K562 (cell line): Measurements from ENCODE around the gene SRM.

ENCODE experiments used
- CEBPG ChIP-seq, 3 experiments: fragments of 200-800 bp in 1 of 3; sonication (Bioruptor generic) in 1 of 3; sonication (generic) in 1 of 3; formaldehyde crosslinking in 1 of 3; IDR thresholded peaks in 2 of 3; conservative IDR thresholded peaks in 1 of 3; 2 replicates each; pipeline versions ENCODE4 v1.6.1 to v1.8.0; 2016 to 2022; ENCODE audit warnings: missing compliant biosample characterization in 2 of 3, missing genetic modification characterization in 2 of 3, mild to moderate bottlenecking in 1 of 3, missing genetic modification reagents in 1 of 3
- TARDBP ChIP-seq: fragments of 450-650 bp; IDR thresholded peaks from 2 replicates; pipeline ENCODE4 v1.6.1; 2016
- TFAP4 ChIP-seq: sonication (generic); formaldehyde crosslinking; IDR thresholded peaks from 2 replicates; pipeline ENCODE4 v1.8.0; 2022; ENCODE audit warnings: missing genetic modification reagents, mild to moderate bottlenecking, moderate library complexity, borderline replicate concordance

- TF ChIP-seq TARDBP, result no peak
- TF ChIP-seq CEBPG (CRISPR knock-in tag; IDR thresholded peaks at IDR 0.05), result no peak
- no peak for TF ChIP-seq CEBPG (tag; conservative IDR thresholded peaks at IDR 0.05 in 1 of 2, IDR thresholded peaks at IDR 0.05 in 1 of 2)
- no peak for TF ChIP-seq TFAP4 (CRISPR knock-in tag)
These were observed 46.7 kb downstream of the SRM start for GRCh38 chr1:11013160-11013531.
